ENCODE results near the gene COBL.
A peak's percentile ranks its signal among the peaks of the same experiment; 100 is the strongest.

The COBL gene

DNA sequence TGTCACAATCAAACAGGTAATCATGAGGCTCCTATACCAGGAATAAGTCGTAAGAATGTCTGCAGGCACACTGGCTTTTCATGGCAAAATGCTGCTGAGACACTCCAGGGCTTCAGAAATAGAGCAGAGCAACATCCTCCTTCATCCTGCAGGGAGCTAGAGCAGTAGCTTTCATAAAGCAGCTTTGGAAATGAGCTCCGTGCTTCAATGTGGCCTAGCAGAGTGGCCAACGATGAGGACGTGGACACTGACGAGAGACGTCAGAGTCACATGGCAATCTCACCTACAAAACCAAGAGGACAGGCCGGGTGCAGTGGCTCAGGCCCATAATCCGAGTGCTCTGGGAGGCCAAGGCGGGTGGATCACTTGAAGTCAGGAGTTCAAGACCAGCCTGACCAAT is 9.8 kb downstream of the COBL start:
- no peak for DNase-seq

DNA sequence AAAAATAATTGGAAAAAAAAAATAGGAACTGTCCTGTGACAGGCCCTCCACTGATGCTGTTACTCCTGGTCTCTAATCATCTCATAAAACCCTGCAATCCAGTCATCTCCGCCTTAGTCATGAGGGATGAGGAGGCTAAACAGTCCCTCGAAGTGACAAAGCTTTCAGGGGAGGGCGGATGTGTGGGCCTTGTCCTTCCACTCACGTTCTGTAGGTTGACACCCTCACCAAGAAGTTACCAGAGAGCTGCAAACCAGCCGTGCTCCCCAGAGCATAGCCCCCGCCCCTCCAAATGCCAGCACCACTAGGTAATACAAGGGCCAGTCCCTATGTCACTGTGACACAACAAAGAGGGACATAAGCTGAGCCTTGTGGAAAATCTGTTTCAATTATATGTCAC is 11.9 kb downstream of the COBL start:
- DNase-seq = no peak

DNA sequence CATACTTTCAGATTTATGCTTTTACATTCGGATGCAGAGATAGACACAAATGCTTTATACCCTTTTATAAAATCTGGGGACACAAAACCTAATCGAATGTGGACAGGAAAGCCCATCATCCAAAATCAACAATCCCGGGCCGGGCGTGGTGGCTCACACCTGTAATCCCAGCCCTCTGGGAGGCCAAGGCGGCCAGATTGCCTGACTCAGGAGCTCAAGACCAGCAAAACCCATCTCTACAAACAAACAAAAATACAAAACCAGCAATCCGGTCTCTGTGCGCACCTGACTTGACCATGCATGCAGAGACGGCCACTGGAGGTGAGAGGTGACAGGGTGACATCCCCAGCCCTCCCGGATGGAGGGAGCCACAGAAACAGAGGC is 13.5 kb downstream of the COBL start:
- DNase-seq = no peak

DNA sequence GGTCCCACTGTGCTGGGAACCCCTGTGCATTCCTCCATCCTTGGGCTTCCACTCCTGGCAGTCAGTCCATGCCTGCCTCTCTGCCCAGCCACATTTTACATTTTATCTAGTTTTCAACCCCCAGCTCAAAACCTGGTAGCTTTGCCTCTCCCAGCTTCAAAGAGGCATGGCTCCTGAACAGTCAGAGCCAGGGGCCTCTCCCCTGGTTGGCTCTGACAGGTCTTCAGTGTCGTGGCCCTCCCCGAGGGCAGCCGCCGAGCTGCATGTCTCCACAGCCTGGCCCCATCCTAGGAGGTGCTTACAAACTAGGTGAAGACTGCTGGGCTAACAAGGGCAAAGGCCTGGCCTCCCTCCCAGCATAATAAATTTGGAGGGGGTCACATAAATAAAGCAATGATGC is 14.8 kb downstream of the COBL start:
- no peak for DNase-seq

DNA sequence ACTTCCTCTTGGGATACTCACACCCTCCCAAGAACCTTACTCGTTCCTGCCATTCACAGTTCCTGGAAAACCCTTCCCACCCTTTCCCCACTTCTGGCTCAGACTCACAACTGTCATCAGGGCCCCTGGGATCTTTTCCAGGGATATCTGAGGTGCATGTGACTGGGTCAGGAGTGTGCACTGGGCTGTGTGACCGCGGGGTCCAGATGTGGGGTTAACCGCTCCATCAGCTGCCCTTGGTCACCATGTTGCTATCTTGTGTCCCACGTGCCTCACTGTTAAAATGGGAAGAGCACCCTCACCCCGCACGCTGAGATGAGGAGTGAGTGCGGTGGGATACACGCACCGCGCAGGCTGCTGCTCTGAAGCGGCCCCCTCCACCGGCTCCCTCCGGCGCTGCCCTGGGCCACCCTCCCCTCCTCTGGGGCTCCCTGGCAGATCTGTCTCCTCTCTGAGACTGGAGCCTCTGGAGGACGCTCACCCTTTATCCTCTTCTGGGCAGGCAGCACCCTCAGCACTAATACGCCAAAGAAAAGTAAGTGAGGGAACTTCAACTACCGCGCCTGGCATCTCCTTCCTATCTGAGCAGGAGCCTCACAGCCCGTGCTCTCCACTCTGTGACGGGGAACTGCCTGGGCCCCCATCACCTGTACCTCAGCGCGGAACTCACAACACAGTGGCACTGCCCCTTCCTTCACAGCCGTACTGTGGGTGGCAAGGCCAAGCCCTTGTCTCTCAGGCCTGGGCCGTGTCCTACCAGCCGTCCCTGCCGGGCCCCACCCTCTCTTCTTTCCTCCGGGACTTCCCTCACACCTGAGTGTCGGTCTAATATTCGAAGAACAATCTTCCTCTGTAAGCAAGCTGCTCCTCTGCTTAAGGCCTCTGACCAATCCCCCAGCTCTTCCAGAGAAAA is 15.6 kb downstream of the COBL start:
- DNase-seq = no peak

GRCh38 chr7:51299391-51300133 is 17.0 kb downstream of the COBL start:
- DNase-seq = no peak

DNA sequence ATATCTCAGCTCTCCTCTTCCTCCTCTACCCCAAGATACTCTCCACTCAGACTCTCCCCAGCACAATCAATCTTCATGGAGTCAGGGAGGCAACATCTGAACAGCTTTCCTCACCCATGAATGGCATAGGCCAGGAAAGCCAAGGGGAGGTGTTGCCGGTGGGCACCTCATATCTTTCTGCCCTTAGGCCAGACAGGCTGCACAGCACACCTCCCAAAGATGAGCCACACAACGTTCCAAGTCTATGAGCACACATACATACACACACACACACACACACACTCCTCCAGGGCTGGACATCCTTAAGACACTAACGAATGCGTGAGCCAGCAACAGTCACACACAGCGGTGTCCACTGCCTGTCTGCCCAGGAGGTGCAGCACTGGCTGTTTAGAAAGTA is 17.7 kb downstream of the COBL start:
- DNase-seq = no peak

DNA sequence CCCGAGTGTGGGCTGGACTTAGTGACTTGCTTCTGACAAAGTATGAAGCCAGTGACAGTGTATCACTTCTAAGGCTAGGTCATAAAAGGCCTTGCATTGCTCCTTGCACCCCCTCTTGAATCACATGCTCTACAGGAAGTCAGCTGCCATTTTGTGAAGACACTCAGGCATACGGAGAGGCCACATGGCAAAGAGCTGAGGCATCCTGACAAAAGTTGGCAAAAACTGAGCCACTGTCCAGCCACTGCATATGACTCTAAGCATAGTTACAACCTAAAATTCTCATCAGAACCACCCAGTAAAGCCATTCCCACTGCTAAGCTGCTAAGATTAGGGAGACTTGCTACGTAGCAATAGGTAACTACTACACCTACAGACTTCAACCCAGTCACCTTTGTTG is 18.6 kb downstream of the COBL start:
- no peak for DNase-seq

DNA sequence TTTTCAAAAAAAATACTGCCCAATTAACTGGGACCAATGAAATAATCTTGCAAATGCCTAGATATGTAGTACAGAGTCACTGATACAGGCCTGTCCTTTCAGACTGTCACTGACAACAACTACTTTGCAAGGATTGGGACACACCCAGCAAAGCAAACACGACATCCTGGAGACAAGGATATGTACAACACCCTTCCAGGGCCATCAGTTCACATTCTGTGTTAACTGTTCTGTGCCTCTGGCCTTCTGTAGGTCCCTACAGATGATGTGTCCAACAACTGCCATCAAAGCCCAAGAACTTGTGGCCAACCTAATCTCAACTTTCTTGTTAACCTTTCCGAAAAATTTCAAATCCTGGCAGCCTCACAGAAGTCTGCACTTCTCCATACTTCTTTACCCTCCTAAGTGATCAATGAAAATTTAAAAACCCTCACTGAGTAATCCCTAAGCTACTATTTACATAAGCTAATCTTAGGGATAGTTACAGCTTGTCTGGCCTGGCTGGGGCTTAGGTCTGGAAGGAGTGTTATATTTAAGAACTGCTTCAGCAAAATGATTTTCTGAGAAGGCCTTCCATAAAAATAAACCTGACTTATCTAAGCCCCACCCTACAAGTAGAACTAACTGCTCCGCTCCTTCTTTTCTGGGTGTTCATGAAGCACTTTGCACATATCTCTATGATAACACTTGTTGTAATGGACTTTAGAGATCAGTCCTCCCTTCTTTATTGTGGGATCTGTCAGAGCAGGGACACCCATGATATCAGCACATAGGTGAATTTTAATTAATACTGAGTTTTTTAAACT is 21.0 kb downstream of the COBL start:
- DNase-seq = no peak

GRCh38 chr7:51292596-51292995 is 24.0 kb downstream of the COBL start:
- DNase-seq = no peak

GRCh38 chr7:51290702-51291540 is 25.7 kb downstream of the COBL start:
- DNase-seq = no peak

DNA sequence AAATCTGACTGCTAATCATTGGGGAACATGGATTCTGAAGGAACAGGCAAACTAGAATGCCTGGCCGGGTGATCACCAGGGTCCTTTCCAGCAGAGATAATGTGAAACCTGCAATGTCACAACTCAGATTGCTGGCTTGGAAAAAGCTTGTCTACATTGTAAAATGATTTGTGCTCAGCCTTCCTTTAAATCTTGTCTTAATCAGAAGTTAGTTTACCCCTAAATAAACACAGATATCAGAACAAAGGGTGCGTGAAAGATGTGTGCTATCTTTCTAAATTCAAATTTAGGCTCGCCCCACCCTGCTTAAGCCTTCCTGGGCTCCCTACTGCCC is 26.3 kb downstream of the COBL start:
- no peak for DNase-seq

DNA sequence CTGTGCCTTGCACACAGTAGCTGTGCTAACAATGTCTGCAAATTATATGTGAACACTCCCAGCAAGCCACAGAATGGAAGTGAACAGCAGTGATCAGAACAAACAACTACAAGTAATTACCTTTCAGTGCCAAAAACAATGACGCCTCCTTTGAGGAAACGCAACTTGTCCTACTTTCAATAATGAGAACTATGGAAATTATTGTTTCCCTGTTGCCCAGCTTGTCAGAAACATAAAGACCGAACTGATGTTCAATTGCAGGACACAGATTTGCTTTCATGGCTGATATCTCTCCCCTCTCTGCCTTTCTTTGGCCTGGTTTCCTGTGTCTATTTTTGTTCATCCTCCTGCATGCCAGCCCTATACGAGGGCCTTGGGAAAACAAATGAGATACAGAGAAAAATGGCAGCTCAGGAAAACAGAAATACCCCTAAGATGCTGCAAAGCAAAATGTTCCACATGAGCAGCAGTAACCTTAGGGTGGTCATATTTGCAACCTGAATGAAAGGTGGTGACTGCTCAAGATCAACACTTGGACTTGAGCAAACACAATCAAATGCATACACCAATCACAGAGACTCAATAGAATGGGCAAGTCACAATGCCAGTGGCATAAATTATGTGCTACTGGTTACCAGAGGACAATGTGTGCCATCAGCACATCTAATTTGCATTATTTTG is 26.8 kb downstream of the COBL start:
- peak in 1 of 2 experiments; percentile 48 for DNase-seq

GRCh38 chr7:51288896-51289622 is 27.6 kb downstream of the COBL start:
- DNase-seq = no peak

- no peak for DNase-seq
Measured at GRCh38 chr7:51286401-51286800, 30.2 kb downstream of the COBL start.

DNA sequence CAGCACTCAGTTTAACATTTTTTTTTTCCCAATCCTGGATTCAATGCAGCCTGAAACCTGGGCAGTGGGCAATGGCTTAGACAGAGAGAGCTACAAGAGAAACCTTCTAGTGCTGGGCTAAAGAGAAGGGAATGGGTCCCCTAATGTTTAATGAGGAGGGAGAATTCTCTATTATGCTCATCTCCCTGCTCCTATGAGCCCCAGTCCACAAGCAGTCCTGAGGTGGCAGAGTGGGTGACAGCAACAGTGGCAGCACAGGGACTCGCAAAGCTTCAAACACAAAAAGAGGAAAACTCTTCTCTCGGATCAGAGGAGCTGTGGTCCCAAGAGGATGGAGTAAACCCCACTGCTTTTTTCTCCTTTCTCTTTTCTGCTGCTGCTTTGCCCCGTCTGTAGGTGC is 36.5 kb downstream of the COBL start:
- no peak for DNase-seq

DNA sequence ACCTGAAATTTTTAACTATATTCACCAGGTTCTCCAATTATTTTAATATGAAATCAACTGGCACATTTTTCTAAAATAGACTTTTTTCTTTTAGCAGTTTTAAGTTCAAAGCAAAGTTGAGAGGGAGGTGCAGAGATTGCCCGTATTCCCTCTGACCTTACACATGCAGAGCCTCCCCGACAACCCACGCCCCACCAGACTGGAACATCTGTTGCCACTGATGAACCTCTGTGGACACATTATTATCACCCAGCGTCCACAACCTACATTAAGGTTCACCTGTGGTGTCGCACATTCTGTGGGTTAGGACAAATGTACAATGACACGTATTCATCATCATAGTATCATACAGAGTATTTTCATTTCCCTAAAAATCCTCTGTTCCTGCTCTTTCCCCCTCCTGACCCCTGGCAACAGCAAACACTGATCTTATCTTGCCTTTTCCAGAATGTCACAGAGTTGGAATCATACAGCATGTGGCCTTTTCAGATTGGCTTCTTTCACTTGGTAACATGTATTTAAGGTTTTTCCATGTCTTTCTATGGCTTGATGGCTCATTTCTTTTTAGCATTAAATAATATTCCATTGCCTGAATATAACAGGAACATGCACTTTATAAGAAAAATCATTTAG is 37.1 kb downstream of the COBL start:
- DNase-seq = no peak

- no peak for DNase-seq
Measured at GRCh38 chr7:51278797-51279196, 37.8 kb downstream of the COBL start.

- no peak for DNase-seq
Measured at GRCh38 chr7:51276967-51277366, 39.6 kb downstream of the COBL start.

- DNase-seq = no peak
Measured at GRCh38 chr7:51276091-51276605, 40.5 kb downstream of the COBL start.

DNA sequence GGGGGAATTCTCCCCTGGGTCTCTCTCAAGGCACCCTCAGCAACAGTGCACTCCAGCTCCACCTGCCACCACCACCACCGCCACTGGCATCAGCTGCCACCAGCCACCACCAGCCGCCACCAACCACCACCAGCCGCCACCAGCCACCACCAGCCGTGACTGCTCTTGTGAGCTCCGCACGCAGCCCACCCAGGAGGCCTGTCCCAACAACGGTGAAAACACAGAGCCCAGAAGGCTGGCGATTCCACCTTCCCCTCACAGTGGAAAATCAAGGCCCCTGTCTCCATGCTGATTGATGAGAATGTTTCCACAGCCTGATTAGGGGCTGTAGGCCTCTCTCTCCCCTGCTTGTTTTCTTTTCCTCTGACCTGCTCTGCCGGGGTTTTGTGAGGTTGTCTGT is 41.1 kb downstream of the COBL start:
- DNase-seq = no peak
